Gastrocnemius medialis (tissue), 4 donors: ENCODE data around the gene ASB3.

Source experiments
- CTCF ChIP-seq, 5 experiments: fragments of 450-650 bp in 3 of 5; fragments of 200-600 bp in 2 of 5; sonication (generic) in 2 of 5; IDR thresholded peaks in 4 of 5; conservative IDR thresholded peaks in 1 of 5; 1 replicate in 4 of 5; 2 replicates in 1 of 5; pipeline ENCODE4 v1.5.1; 2016 to 2019; ENCODE audit warnings: antibody characterized with exemption in 5 of 5, mild to moderate bottlenecking in 3 of 5, moderate library complexity in 3 of 5
- POLR2A ChIP-seq, 2 donors: fragments of 450-650 bp; IDR thresholded peaks; one replicate each; pipeline ENCODE4 v1.6.1; 2017; ENCODE audit warnings: antibody characterized with exemption in 2 of 2, mild to moderate bottlenecking in 2 of 2, moderate library complexity in 2 of 2

- TF ChIP-seq CTCF (IDR thresholded peaks at IDR 0.05 in 4 of 5, conservative IDR thresholded peaks at IDR 0.05 in 1 of 5) (no peak), POLR2A (IDR thresholded peaks at IDR 0.05) (no peak)
Measured at GRCh38 chr2:53826030-53826410, 39.3 kb upstream of the ASB3 start.
